ENCODE data around the gene KCNJ12. TPM values are rescaled to one million over a fixed set of nuclear protein-coding genes. Genes with fewer than 3 reads are reported as not detected.

KCNJ12 gene
- total RNA-seq, 4 donors from 2014 or later, result 1.1 to 2.5 (median 2.3) TPM

GRCh38 chr17:21357696-21358656, 18.2 kb upstream of the KCNJ12 start:
- WGBS, 2 donors (ENCODE audit: low coverage in 1 of 2), result 62 to 73% methylated on average over 3 to 10 of the region's 10 CpGs

GRCh38 chr17:21358682-21359482, 17.3 kb upstream of the KCNJ12 start:
- no peak for DNase-seq
- in situ Hi-C loops (cut with MboI; ENCODE audit: low pct_ligation_motif_present in 1 of 4, low pct_unique_long_range_greater_than_20kb in 1 of 4, low sequenced_read_pairs in 3 of 4), result no loop called here
- intact Hi-C loops (cut with DNase I; ENCODE audit: low total_unique reads), result no loop called here
- WGBS, 2 donors (ENCODE audit: low coverage in 1 of 2), result 53 to 60% methylated on average over 3 to 12 of the region's 12 CpGs
- Histone ChIP-seq H3K4me3 (no peak overlapping the region), H3K9me3 (no peaks in the 10 kb centered on the region), H3K27me3 (no peaks in the 10 kb centered on the region), H3K27ac (no peak overlapping the region), H3K4me1 (no peaks in the 10 kb centered on the region), H3K36me3 (no peaks in the 10 kb centered on the region)
- TF ChIP-seq POLR2A (IDR thresholded peaks at IDR 0.05) (no peak), CTCF (IDR thresholded peaks at IDR 0.05) (no peak), EP300 (IDR thresholded peaks at IDR 0.05; ENCODE audit: low read depth) (no peak), POLR2AphosphoS5 (IDR thresholded peaks at IDR 0.05) (no peak)

More at GRCh38 chr17:21357696-21358656, 18.2 kb upstream of the KCNJ12 start:
- DNase-seq, result no peak
- Histone ChIP-seq H3K9me3 (no peaks in the 10 kb centered on the region), H3K27me3 (no peaks in the 10 kb centered on the region), H3K4me1 (no peaks in the 10 kb centered on the region), H3K27ac (no peak overlapping the region), H3K36me3 (no peaks in the 10 kb centered on the region), H3K4me3 (no peak overlapping the region)
- in situ Hi-C loops (cut with MboI; ENCODE audit: low pct_ligation_motif_present in 1 of 4, low pct_unique_long_range_greater_than_20kb in 1 of 4, low sequenced_read_pairs in 3 of 4), result no loop called here
- TF ChIP-seq EP300 (IDR thresholded peaks at IDR 0.05; ENCODE audit: low read depth) (no peak), POLR2AphosphoS5 (IDR thresholded peaks at IDR 0.05) (no peak), POLR2A (IDR thresholded peaks at IDR 0.05) (no peak), CTCF (IDR thresholded peaks at IDR 0.05) (no peak)
- intact Hi-C loops (cut with DNase I; ENCODE audit: low total_unique reads), result no loop called here

- H3K36me3 ChIP-seq, result no peaks in the 10 kb centered on the region
- in situ Hi-C loops (cut with MboI; ENCODE audit: low pct_ligation_motif_present in 1 of 4, low pct_unique_long_range_greater_than_20kb in 1 of 4, low sequenced_read_pairs in 3 of 4), result no loop called here
- 74% methylated on average over 9 of the region's 9 CpGs; no CpG with 5 or more reads in 1 of the 2 donors for WGBS, 2 donors (ENCODE audit: low coverage in 1 of 2)
- H3K27me3 ChIP-seq, result no peaks in the 10 kb centered on the region
- no peak for DNase-seq
- TF ChIP-seq CTCF (IDR thresholded peaks at IDR 0.05) (no peak), POLR2A (IDR thresholded peaks at IDR 0.05) (no peak), EP300 (IDR thresholded peaks at IDR 0.05; ENCODE audit: low read depth) (no peak), POLR2AphosphoS5 (IDR thresholded peaks at IDR 0.05) (no peak)
- intact Hi-C loops (cut with DNase I; ENCODE audit: low total_unique reads), result no loop called here
- H3K27ac ChIP-seq, result no peak overlapping the region
- H3K9me3 ChIP-seq, result no peaks in the 10 kb centered on the region
- H3K4me1 ChIP-seq, result no peaks in the 10 kb centered on the region
- H3K4me3 ChIP-seq, result no peak overlapping the region
Measured at GRCh38 chr17:21359483-21359840, 16.7 kb upstream of the KCNJ12 start.

- 68% methylated on average over 7 of the region's 7 CpGs; no CpG with 5 or more reads in 1 of the 2 donors for WGBS, 2 donors (ENCODE audit: low coverage in 1 of 2)
- no peak for DNase-seq
- Histone ChIP-seq H3K27ac (no peak overlapping the region), H3K4me3 (no peak overlapping the region), H3K4me1 (no peaks in the 10 kb centered on the region), H3K27me3 (no peaks in the 10 kb centered on the region), H3K9me3 (no peaks in the 10 kb centered on the region), H3K36me3 (no peaks in the 10 kb centered on the region)
- in situ Hi-C loops (cut with MboI; ENCODE audit: low pct_ligation_motif_present in 1 of 4, low pct_unique_long_range_greater_than_20kb in 1 of 4, low sequenced_read_pairs in 3 of 4), result no loop called here
- TF ChIP-seq POLR2A (IDR thresholded peaks at IDR 0.05) (no peak), EP300 (IDR thresholded peaks at IDR 0.05; ENCODE audit: low read depth) (no peak), CTCF (IDR thresholded peaks at IDR 0.05) (no peak), POLR2AphosphoS5 (IDR thresholded peaks at IDR 0.05) (no peak)
- intact Hi-C loops (cut with DNase I; ENCODE audit: low total_unique reads), result no loop called here
Measured at GRCh38 chr17:21360048-21360447, 16.1 kb upstream of the KCNJ12 start.

Data from transverse colon (tissue), 4 donors.